Transverse colon (tissue), 3 donors: ENCODE results near the gene NXPE4.

Source experiments
- CTCF ChIP-seq, 5 experiments: fragments of 200-600 bp in 3 of 5; fragments of 450-650 bp in 2 of 5; sonication (generic) in 3 of 5; IDR thresholded peaks; 1 replicate in 2 of 5; 2 replicates in 3 of 5; pipeline ENCODE4 v1.5.1; 2016 to 2017; ENCODE audit warnings: antibody characterized with exemption in 5 of 5, inconsistent platforms in 3 of 5, mild to moderate bottlenecking in 2 of 5, moderate library complexity in 1 of 5
- EP300 ChIP-seq: sonication (generic); formaldehyde crosslinking; IDR thresholded peaks from one replicate; pipeline ENCODE4 v1.6.1; 2017; ENCODE audit warnings: antibody characterized with exemption, low read depth

GRCh38 chr11:114606003-114606801 is 10.6 kb upstream of the NXPE4 start:
- no peak for TF ChIP-seq CTCF (IDR thresholded peaks at IDR 0.05)
- TF ChIP-seq EP300 = no peak
